WTC11 (cell line): ENCODE results near the gene POTEJ. TPM values are rescaled to one million over a fixed set of nuclear protein-coding genes. Genes with fewer than 3 reads are reported as not detected.
"Not testable (repeated sequence)": the region's sequence is repeated elsewhere in the genome, so short reads cannot be mapped to it uniquely, and the experiment has no call there.

Source experiments
- ATAC-seq: fragments of 200-7000 bp; cut with Tn5 transposase; 2 replicates; pipeline ENCODE4 v1.10.0; 2021; ENCODE audit warnings: mild to moderate bottlenecking, moderate library complexity
- CTCF ChIA-PET: fragments of 300-600 bp; sonication (Branson Sonifier 250); formaldehyde crosslinking; loops from one replicate; lab custom pipeline; 2021; ENCODE audit warnings: antibody characterized with exemption; lab: Charles Lee
- POLR2A ChIA-PET: fragments of 350-600 bp; sonication (Branson Sonifier 250); formaldehyde crosslinking; loops from one replicate; lab custom pipeline; 2021; ENCODE audit warnings: antibody characterized with exemption; lab: Charles Lee
- DNase-seq: peaks from one replicate; pipeline ENCODE4 v3.0.0; 2021; ENCODE audit warnings: low spot score
- H3K27ac Mint-ChIP-seq: 2 replicates; pipeline ENCODE4 v1.8.0; 2021; ENCODE audit warnings: mixed read lengths
- H3K27me3 Mint-ChIP-seq: 2 replicates; pipeline ENCODE4 v1.8.0; 2021; ENCODE audit warnings: low read depth, mild to moderate bottlenecking, moderate library complexity, mixed read lengths
- H3K36me3 Mint-ChIP-seq: 2 replicates; pipeline ENCODE4 v1.8.0; 2021; ENCODE audit warnings: mixed read lengths
- H3K4me1 Mint-ChIP-seq: 2 replicates; pipeline ENCODE4 v1.8.0; 2022; ENCODE audit warnings: mixed read lengths
- H3K4me3 Mint-ChIP-seq: 2 replicates; pipeline ENCODE4 v1.8.0; 2021; ENCODE audit warnings: mild to moderate bottlenecking, moderate library complexity, mixed read lengths
- H3K9me3 Mint-ChIP-seq: 2 replicates; pipeline ENCODE4 v1.8.0; 2021; ENCODE audit warnings: mixed read lengths
- FOXK1 ChIP-seq: sonication (generic); formaldehyde crosslinking; IDR thresholded peaks from 2 replicates; pipeline ENCODE4 v1.8.0; 2022; ENCODE audit warnings: mild to moderate bottlenecking, moderate library complexity, missing genetic modification reagents
- total RNA-seq: library from RNA; stranded (reverse); gene quantifications from 3 replicates; pipeline ENCODE4 v1.2.3, GENCODE V29; 2021
- TF ChIP-seq, protein P1 (sequence below): sonication (generic); formaldehyde crosslinking; IDR thresholded peaks from 2 replicates; pipeline ENCODE4 v1.8.0; 2022; ENCODE audit warnings: mild to moderate bottlenecking, missing genetic modification reagents

The POTEJ gene
- total RNA-seq, 1 experiment from 2014 or later = not detected

- H3K27ac Mint-ChIP-seq, H3K36me3 Mint-ChIP-seq, POLR2A ChIA-PET, H3K4me1 Mint-ChIP-seq, H3K27me3 Mint-ChIP-seq, H3K9me3 Mint-ChIP-seq: not testable (repeated sequence)
- TF ChIP-seq, protein P1, sequence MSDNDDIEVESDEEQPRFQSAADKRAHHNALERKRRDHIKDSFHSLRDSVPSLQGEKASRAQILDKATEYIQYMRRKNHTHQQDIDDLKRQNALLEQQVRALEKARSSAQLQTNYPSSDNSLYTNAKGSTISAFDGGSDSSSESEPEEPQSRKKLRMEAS = peak; percentile 41; the same call in 1 of the 2 replicates
- peak; percentile 57; the same call in 1 of the 2 replicates for TF ChIP-seq FOXK1 (CRISPR knock-in tag)
- ATAC-seq (peak; percentile 81), DNase-seq (peak; percentile 84)
- CTCF ChIA-PET = interaction anchor here (0.6 to 1.2 kb wide), 4 partner anchors 46 to 227 kb away, joined by 3 to 5 read pairs (median 3); no protein-coding TSS in a partner anchor
- H3K4me3 Mint-ChIP-seq = peak overlapping the region; percentile 76
Observed at GRCh38 chr2:130693474-130693873, 82.2 kb downstream of the POTEJ start.

- CTCF ChIA-PET, H3K9me3 Mint-ChIP-seq, H3K4me3 Mint-ChIP-seq, H3K4me1 Mint-ChIP-seq, H3K27ac Mint-ChIP-seq, POLR2A ChIA-PET, H3K36me3 Mint-ChIP-seq, H3K27me3 Mint-ChIP-seq, DNase-seq, ATAC-seq: not testable (repeated sequence)
Observed at GRCh38 chr2:130703250-130703649, 92.0 kb downstream of the POTEJ start.

Other genes starting within 250 kb of the POTEJ start
- 2.2 to 3.2 TPM (median 2.7 TPM) in 3 replicates for gene POTEI, start 102.1 kb upstream of the POTEJ start, total RNA-seq
- not detected in 3 replicates for gene CFC1B, start 90.2 kb upstream of the POTEJ start, total RNA-seq
- not detected in 3 replicates for gene CFC1, start 11.9 kb upstream of the POTEJ start, total RNA-seq
- 0.16 to 0.23 TPM in 2 of 3 replicates, not detected in the other for gene GPR148, start 117.6 kb downstream of the POTEJ start, total RNA-seq
- 0.05 to 0.13 TPM (median 0.09 TPM) in 3 replicates for gene AMER3, start 144.1 kb downstream of the POTEJ start, total RNA-seq
- 18.1 to 21.8 TPM (median 19.5 TPM) in 3 replicates for gene ARHGEF4, start 225.5 kb downstream of the POTEJ start, total RNA-seq